ENCODE results near the gene GGTLC1.

- TF ChIP-seq POLR2AphosphoS5 (IDR thresholded peaks at IDR 0.05; ENCODE audit: low read depth, low read length): no peak
- TF ChIP-seq, protein P1, sequence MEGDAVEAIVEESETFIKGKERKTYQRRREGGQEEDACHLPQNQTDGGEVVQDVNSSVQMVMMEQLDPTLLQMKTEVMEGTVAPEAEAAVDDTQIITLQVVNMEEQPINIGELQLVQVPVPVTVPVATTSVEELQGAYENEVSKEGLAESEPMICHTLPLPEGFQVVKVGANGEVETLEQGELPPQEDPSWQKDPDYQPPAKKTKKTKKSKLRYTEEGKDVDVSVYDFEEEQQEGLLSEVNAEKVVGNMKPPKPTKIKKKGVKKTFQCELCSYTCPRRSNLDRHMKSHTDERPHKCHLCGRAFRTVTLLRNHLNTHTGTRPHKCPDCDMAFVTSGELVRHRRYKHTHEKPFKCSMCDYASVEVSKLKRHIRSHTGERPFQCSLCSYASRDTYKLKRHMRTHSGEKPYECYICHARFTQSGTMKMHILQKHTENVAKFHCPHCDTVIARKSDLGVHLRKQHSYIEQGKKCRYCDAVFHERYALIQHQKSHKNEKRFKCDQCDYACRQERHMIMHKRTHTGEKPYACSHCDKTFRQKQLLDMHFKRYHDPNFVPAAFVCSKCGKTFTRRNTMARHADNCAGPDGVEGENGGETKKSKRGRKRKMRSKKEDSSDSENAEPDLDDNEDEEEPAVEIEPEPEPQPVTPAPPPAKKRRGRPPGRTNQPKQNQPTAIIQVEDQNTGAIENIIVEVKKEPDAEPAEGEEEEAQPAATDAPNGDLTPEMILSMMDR (IDR thresholded peaks at IDR 0.05; ENCODE audit: control extremely low read depth in 1 of 3, insufficient read depth in 1 of 3, low read depth in 1 of 3, low read length in 3 of 3): no peak
Measured at GRCh38 chr20:24011282-24011681, 22.7 kb upstream of the GGTLC1 start.

Data from H1 (cell line).